Neural progenitor cell (in vitro differentiated cells): ENCODE measurements around the gene RUSF1. TPM values are rescaled to one million over a fixed set of nuclear protein-coding genes. Genes with fewer than 3 reads are reported as not detected.
A peak's percentile ranks its signal among the peaks of the same experiment; 100 is the strongest.

Experiments used
- DNase-seq: peaks from one replicate; pipeline ENCODE4 v3.0.0-alpha.2; 2016; ENCODE audit warnings: low spot score
- H2AFZ ChIP-seq: fragments of 200-600 bp; sonication (generic); replicated peaks from 2 replicates; pipeline ENCODE4 v1.6.1; 2016; ENCODE audit warnings: antibody characterized with exemption
- H3F3A ChIP-seq: fragments of 200-600 bp; sonication (generic); 2 replicates; pipeline ENCODE4 v1.6.1; 2016; ENCODE audit warnings: antibody characterized with exemption, low read depth
- H3K27ac ChIP-seq: fragments of 200-600 bp; sonication (generic); 2 replicates; pipeline ENCODE4 v1.5.1; 2016; ENCODE audit warnings: mild to moderate bottlenecking
- H3K27me3 ChIP-seq: fragments of 200-600 bp; sonication (generic); 2 replicates; pipeline ENCODE4 v1.6.1; 2016; ENCODE audit warnings: mild to moderate bottlenecking, moderate library complexity
- H3K36me3 ChIP-seq: fragments of 200-600 bp; sonication (generic); 2 replicates; pipeline ENCODE4 v1.5.1; 2016
- H3K4me1 ChIP-seq: fragments of 200-600 bp; sonication (generic); 2 replicates; pipeline ENCODE4 v1.6.1; 2016; ENCODE audit warnings: mixed run types
- H3K4me2 ChIP-seq: fragments of 200-600 bp; sonication (generic); 2 replicates; pipeline ENCODE4 v1.6.1; 2016
- H3K4me3 ChIP-seq: fragments of 200-600 bp; sonication (generic); 2 replicates; pipeline ENCODE4 v1.5.1; 2016
- H3K79me2 ChIP-seq: fragments of 200-600 bp; sonication (generic); 2 replicates; pipeline ENCODE4 v1.6.1; 2016; ENCODE audit warnings: low read depth
- H3K9ac ChIP-seq: fragments of 200-600 bp; sonication (generic); 2 replicates; pipeline ENCODE4 v1.6.1; 2016
- H3K9me3 ChIP-seq: fragments of 200-600 bp; sonication (generic); 2 replicates; pipeline ENCODE4 v1.5.1; 2016; ENCODE audit warnings: low read depth
- H4K20me1 ChIP-seq: fragments of 200-600 bp; sonication (generic); 2 replicates; pipeline ENCODE4 v1.6.1; 2016; ENCODE audit warnings: low read depth
- H3K27ac Mint-ChIP-seq: 3 replicates; pipeline ENCODE4 v1.8.0; 2021; ENCODE audit warnings: mixed read lengths
- H3K27me3 Mint-ChIP-seq: 2 replicates; pipeline ENCODE4 v1.8.0; 2022; ENCODE audit warnings: low read depth, mild to moderate bottlenecking, inconsistent platforms, moderate library complexity, mixed read lengths; ENCODE audit not compliant: insufficient read depth
- H3K36me3 Mint-ChIP-seq: 3 replicates; pipeline ENCODE4 v1.8.0; 2021; ENCODE audit warnings: mixed read lengths
- H3K4me1 Mint-ChIP-seq: 3 replicates; pipeline ENCODE4 v1.8.0; 2021; ENCODE audit warnings: mixed read lengths
- H3K4me3 Mint-ChIP-seq: 3 replicates; pipeline ENCODE4 v1.8.0; 2021; ENCODE audit warnings: mild to moderate bottlenecking, moderate library complexity, mixed read lengths
- H3K9me3 Mint-ChIP-seq: 3 replicates; pipeline ENCODE4 v1.8.0; 2020; ENCODE audit warnings: mixed read lengths
- EZH2 ChIP-seq: fragments of 200-600 bp; sonication (generic); IDR thresholded peaks from 2 replicates; pipeline ENCODE4 v1.6.1; 2017; ENCODE audit warnings: antibody characterized with exemption, mild to moderate bottlenecking, moderate library complexity
- EZH2phosphoT487 ChIP-seq: fragments of 200-600 bp; sonication (generic); IDR thresholded peaks from 2 replicates; pipeline ENCODE4 v1.6.1; 2017; ENCODE audit warnings: antibody characterized with exemption
- total RNA-seq: library from RNA; depleted of rRNA; stranded (reverse); fragments of >200 nt; gene quantifications from 2 replicates; pipeline ENCODE4 v1.2.3, GENCODE V29; 2015; ENCODE audit warnings: low replicate concordance
- TF ChIP-seq, protein P1 (sequence below): fragments of 200-600 bp; sonication (generic); IDR thresholded peaks from 2 replicates; pipeline ENCODE4 v1.5.1; 2017; ENCODE audit warnings: antibody characterized with exemption, mild to moderate bottlenecking

RUSF1 gene
- total RNA-seq, 1 donor from 2014 or later = 11.5 TPM

DNA sequence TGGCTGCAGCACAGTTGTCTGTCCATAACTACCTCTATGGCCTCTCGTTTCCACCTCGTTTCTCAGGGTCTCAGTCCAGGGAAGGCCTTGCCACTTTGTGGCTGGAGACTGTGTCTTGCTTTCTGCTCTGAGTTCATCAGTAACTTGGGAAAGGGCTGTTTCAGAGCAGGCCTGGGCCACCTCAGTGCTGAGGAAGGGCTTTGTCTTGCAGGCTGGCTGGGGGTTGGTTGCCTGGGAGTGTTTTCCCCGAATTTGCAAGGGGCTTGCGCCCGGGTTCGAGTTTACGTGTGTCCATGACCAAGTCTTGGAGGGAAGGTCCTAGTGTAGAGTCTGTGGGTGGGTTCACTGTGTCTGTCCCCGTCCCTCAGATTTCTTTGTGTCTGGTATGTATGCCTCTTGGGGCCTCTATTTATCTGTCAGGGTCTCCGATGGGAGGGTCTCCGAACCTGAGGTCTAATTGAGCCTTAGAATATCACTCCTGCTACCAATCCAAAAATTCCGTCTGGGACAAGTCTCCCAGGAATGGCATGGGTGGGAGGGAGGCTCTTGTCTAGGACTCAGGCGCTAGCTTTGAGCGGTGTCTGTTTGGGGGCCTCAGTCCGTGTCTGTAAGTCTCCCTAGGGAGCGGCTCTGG lies 36.8 kb downstream of the RUSF1 start:
- peak overlapping the region; percentile 65 for H3K4me3 ChIP-seq
- peak; percentile 28 for DNase-seq
- no peaks in the 10 kb centered on the region for H3K9me3 ChIP-seq
- Mint-ChIP-seq H3K4me1 (peaks cover 9% of the 10 kb centered on the region), H3K36me3 (peaks cover 7% of the 10 kb centered on the region), H3K9me3 (no peaks in the 10 kb centered on the region), H3K27me3 (peaks cover 26% of the 10 kb centered on the region), H3K27ac (no peak overlapping the region), H3K4me3 (peak overlapping the region; percentile 80)
- no peak overlapping the region for H3K27ac ChIP-seq
- no peaks in the 10 kb centered on the region for H3K4me1 ChIP-seq
- TF ChIP-seq, protein P1, sequence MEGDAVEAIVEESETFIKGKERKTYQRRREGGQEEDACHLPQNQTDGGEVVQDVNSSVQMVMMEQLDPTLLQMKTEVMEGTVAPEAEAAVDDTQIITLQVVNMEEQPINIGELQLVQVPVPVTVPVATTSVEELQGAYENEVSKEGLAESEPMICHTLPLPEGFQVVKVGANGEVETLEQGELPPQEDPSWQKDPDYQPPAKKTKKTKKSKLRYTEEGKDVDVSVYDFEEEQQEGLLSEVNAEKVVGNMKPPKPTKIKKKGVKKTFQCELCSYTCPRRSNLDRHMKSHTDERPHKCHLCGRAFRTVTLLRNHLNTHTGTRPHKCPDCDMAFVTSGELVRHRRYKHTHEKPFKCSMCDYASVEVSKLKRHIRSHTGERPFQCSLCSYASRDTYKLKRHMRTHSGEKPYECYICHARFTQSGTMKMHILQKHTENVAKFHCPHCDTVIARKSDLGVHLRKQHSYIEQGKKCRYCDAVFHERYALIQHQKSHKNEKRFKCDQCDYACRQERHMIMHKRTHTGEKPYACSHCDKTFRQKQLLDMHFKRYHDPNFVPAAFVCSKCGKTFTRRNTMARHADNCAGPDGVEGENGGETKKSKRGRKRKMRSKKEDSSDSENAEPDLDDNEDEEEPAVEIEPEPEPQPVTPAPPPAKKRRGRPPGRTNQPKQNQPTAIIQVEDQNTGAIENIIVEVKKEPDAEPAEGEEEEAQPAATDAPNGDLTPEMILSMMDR = no peak
- TF ChIP-seq EZH2phosphoT487 (no peak), EZH2 (no peak)
- peaks cover 10% of the 10 kb centered on the region for H4K20me1 ChIP-seq
- no peaks in the 10 kb centered on the region for H3K36me3 ChIP-seq
- peak overlapping the region; percentile 86 for H3K4me2 ChIP-seq
- no peak overlapping the region for H2AFZ ChIP-seq
- no peak overlapping the region for H3K9ac ChIP-seq
- peaks cover 63% of the 10 kb centered on the region for H3K27me3 ChIP-seq
- no peaks in the 10 kb centered on the region for H3F3A ChIP-seq
- H3K79me2 ChIP-seq = no peaks in the 10 kb centered on the region

DNA sequence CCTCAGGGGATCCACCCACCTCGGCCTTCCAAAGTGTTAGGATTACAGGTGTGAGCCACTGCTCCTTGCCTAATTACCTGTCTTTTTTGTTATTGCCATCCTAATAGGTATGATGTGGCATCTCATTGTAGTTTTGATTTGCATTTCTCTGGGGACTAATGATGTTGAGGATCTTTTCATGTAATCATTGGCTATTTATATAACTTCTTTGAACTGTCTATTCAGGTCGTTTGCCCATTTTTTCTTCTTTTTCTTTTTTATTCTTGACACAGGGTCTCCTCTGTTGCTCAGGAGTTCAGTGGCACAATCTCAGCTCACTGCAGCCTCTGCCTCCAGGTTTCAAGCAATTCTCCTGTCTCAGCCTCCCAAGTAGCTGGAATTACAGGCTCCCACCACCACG lies 37.6 kb downstream of the RUSF1 start:
- H3F3A ChIP-seq = no peaks in the 10 kb centered on the region
- Mint-ChIP-seq H3K27ac (no peak overlapping the region), H3K36me3 (peaks cover 8% of the 10 kb centered on the region), H3K4me3 (no peak overlapping the region), H3K4me1 (peaks cover 7% of the 10 kb centered on the region), H3K27me3 (peaks cover 21% of the 10 kb centered on the region), H3K9me3 (no peaks in the 10 kb centered on the region)
- no peaks in the 10 kb centered on the region for H3K4me1 ChIP-seq
- H3K4me3 ChIP-seq = no peak overlapping the region
- no peak overlapping the region for H3K27ac ChIP-seq
- H3K9ac ChIP-seq = no peak overlapping the region
- H2AFZ ChIP-seq = no peak overlapping the region
- H4K20me1 ChIP-seq = peaks cover 2% of the 10 kb centered on the region
- TF ChIP-seq EZH2 (no peak), EZH2phosphoT487 (no peak)
- TF ChIP-seq, protein P1 = no peak
- H3K9me3 ChIP-seq = no peaks in the 10 kb centered on the region
- H3K27me3 ChIP-seq = peaks cover 56% of the 10 kb centered on the region
- no peaks in the 10 kb centered on the region for H3K79me2 ChIP-seq
- no peak overlapping the region for H3K4me2 ChIP-seq
- DNase-seq = no peak
- H3K36me3 ChIP-seq = no peaks in the 10 kb centered on the region

DNA sequence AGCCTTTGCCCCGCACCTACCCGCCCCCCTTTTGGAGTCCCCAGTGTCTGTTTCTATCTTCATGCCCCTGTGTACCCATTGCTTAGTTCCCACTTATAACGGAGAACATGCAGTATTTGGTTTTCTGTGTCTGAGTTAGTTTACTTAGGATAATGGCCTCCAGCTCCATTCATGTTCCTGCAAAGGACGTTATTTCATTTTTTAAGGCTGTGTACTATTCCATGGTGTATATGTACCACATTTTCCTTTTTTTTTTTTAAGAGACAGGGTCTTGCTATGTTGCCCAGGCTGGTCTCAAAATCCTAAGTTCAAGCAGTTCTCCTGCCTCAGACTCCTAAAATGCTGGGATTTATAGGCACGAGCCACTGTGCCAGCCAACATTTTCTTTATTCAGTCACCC lies 40.3 kb downstream of the RUSF1 start:
- Histone ChIP-seq H3K4me3 (no peak overlapping the region), H2AFZ (no peak overlapping the region), H3K36me3 (no peaks in the 10 kb centered on the region), H3K4me1 (no peaks in the 10 kb centered on the region), H4K20me1 (no peaks in the 10 kb centered on the region), H3F3A (no peaks in the 10 kb centered on the region), H3K9ac (no peak overlapping the region), H3K9me3 (no peaks in the 10 kb centered on the region), H3K27ac (no peak overlapping the region), H3K4me2 (no peak overlapping the region), H3K79me2 (no peaks in the 10 kb centered on the region), H3K27me3 (peaks cover 28% of the 10 kb centered on the region)
- Mint-ChIP-seq H3K4me3 (no peak overlapping the region), H3K4me1 (peaks cover 7% of the 10 kb centered on the region), H3K9me3 (no peaks in the 10 kb centered on the region), H3K36me3 (peaks cover 5% of the 10 kb centered on the region), H3K27me3 (peaks cover 7% of the 10 kb centered on the region), H3K27ac (no peak overlapping the region)
- TF ChIP-seq EZH2phosphoT487 = no peak
- TF ChIP-seq, protein P1 = no peak
- no peak for TF ChIP-seq EZH2
- no peak for DNase-seq
